Head of caudate nucleus (tissue), 42 donors: ENCODE measurements around the gene DYSF.

Source experiments
- DNase-seq, 42 donors: peaks; one replicate each; pipeline versions ENCODE4 v3.0.0 to v3.0.0-alpha.2; 2020 to 2021; ENCODE audit warnings: mixed read lengths in 7 of 42
- intact Hi-C: fragments of 100-400 bp; cut with DNase I; formaldehyde crosslinking; loops from one replicate; pipeline ENCODE4 v1.15.0; 2022

Gene DYSF

DNA sequence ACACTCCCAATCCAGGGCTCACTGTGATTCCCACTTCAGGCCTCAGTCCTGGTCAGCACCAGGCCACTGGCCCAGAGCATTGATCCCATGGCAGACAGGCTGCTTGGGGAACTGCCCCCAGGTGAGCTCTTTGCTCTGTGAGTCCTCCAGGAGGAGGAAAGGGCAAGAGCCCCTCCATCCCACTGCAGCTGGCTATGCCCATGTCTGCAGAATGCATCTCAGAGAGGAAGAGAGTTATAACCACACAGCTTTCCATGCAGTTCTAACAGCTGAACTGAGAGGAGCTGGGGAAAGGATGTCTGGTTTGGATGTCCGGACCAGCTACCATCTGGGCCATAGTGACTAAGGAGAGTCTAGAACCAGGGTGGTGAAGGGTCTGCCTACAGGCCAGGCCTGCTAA, 230.3 kb downstream of the DYSF start:
- peak in 2 of 42 donors; percentile 3 to 15 for DNase-seq

DNA sequence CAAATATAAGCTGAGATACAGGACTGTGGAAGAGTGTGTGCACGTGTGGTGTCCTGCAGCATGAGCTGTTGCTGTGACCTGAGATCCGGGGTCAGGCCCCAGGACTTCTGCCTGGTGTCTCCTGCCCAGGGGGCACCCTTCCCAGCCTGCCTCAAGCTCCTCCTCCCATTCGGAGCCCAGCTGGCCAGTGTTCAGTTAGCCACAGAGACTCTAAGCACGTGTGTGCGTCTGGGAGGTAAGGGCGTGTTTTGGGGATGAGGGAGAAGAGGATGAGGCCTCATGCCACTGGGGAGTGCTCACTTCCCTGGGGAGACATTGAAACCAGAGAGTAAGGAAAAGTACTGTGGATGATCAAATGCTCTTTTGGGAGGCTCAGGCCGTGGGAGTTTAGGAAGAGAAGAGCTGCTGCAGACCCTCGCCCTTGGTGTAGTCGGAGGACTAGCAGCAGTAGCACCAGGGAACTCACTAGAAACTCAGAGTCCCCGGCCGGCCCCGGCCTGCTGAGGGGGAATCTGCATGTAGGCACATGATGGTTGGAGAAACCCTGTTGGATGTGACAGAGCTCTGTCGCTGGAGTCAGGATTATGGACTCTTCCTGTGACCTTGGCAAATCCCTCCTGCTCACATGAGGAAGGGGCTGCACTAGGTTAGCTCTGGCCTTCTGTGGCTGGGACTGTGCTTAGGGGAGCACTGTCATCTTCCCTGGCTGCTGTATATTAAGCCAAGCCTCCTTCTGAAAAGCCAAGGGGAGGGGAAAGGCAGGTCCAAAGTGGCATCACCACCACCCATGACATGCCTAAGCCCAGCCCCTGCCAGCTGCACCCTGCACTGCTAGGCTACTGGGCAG, 231.1 kb downstream of the DYSF start:
- DNase-seq: peak in 2 of 42 donors; percentile 7 to 9
- intact Hi-C loops: no loop called here

More for the DNA sequence above, 230.3 kb downstream of the DYSF start:
- intact Hi-C loops: no loop called here

DNA sequence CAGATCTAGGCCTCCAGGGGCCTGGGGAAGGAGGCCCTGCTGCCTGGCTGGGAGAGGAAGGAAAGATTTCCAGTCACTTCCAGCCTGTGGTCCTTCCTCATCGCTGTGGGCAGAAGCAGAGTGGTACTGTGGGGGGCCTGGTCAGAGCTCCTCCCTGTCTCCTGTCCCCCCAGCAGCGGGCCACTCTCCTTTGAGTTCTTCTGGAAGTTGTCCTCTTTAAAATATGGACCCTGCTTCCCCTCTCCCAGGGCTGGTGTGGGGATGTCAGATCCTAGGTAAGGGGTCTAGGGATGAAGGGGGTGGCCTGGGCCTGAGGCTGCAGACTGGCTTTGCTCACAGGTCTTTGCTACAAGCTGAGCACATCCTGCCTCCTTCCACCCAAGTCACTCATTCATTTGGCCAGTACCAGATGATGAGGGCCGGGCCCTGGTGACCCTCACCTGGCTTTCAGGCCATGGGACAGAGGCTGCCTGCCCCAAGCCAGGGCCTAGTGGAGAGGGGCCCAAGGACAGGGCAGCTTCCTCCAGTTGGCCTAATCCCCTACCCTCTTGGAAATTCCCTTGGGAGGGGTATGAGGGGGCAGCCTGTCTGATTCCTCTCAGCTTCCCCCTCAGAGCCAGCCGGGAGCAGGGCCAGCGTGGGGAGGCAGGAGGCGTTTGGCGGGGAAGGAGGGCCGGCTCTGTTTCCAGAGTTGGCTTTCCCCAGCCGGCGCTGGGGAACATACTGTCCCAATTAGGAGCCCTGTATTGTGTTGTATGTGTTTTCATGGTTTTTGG, 231.9 kb downstream of the DYSF start:
- intact Hi-C loops: no loop called here
- DNase-seq: peak in 24 of 42 donors; percentile 7 to 72 (median 40)

GRCh38 chr2:71685941-71686611, 232.7 kb downstream of the DYSF start:
- intact Hi-C loops: no loop called here
- peak in 1 of 42 donors; percentile 27 for DNase-seq

- DNase-seq: no peak
- intact Hi-C loops: no loop called here
Measured at GRCh38 chr2:71686781-71687180, 233.4 kb downstream of the DYSF start.

GRCh38 chr2:71687412-71687811, 234.1 kb downstream of the DYSF start:
- DNase-seq: no peak
- intact Hi-C loops: no loop called here

GRCh38 chr2:71688530-71688929, 235.2 kb downstream of the DYSF start:
- intact Hi-C loops: no loop called here
- no peak for DNase-seq

- DNase-seq: no peak
- intact Hi-C loops: no loop called here
Measured at GRCh38 chr2:71689393-71689792, 236.0 kb downstream of the DYSF start.

- DNase-seq: peak in 11 of 42 donors; percentile 19 to 64 (median 30)
- intact Hi-C loops: no loop called here
Measured at GRCh38 chr2:71689968-71690834, 236.8 kb downstream of the DYSF start.

- DNase-seq: no peak
- intact Hi-C loops: no loop called here
Measured at GRCh38 chr2:71690876-71691475, 237.6 kb downstream of the DYSF start.

- intact Hi-C loops: no loop called here
- peak in 2 of 42 donors; percentile 20 to 25 for DNase-seq
Measured at GRCh38 chr2:71691747-71692441, 238.5 kb downstream of the DYSF start.

GRCh38 chr2:71692621-71693277, 239.4 kb downstream of the DYSF start:
- intact Hi-C loops: no loop called here
- no peak for DNase-seq

DNA sequence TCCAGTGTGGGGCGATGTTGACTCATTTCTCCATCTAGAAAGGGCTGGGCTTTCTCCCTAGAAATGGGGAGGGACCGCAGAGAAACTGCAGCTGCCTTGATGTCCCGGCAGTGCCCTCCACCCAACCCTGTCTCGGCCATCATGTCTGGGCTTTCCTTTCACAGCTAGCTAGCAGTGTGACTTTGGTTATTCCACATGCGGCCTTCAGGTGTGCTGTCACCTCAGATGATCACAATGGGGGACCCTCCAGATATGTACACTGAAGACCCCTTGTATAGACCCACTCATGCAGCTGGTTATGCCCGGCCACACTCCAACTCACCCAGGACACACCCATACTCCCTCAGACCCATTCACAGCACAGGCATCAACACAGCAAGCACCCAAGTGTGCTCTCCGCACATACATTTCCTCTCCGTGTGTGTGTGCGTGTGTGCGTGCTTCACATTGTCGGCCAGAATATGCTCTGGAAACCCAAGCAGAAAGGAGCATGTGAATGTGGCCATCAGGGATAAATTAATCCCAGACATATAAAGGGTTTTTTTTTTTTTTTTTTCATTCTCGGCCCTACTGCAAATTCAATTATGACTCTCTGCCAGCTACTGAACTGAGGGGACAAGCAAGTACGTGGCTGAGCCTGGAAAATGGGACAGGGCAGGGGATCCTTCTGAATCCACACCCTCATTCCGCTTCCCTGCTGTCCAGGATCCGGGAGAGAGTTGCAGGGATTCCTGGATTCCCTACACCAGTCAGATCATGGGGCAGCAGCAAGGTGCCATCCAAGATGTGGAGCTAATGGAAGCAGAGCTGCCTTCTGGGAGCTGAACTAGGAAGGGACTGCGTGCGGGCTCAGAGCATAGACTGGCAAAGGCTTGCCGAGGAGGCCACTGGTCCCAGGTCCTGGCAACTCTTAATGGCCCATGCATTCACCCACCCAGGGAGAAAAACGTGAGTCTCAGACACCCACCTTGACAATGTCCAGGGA, 240.2 kb downstream of the DYSF start:
- intact Hi-C loops: no loop called here
- DNase-seq: no peak

GRCh38 chr2:71694501-71695234, 241.3 kb downstream of the DYSF start:
- DNase-seq: no peak
- intact Hi-C loops: no loop called here
